ENCODE data around the gene SHISAL1. TPM values are rescaled to one million over a fixed set of nuclear protein-coding genes. Genes with fewer than 3 reads are reported as not detected.

SHISAL1 gene
- total RNA-seq, 2 experiments from 2014 or later = not detected

GRCh38 chr22:44218071-44218470 is 94.7 kb downstream of the SHISAL1 start:
- Mint-ChIP-seq H3K27ac (no peak overlapping the region), H3K9me3 (no peaks in the 10 kb centered on the region), H3K4me3 (no peak overlapping the region), H3K4me1 (ENCODE audit: low read depth) (no peaks in the 10 kb centered on the region), H3K27me3 (no peaks in the 10 kb centered on the region), H3K36me3 (ENCODE audit: low read depth) (no peaks in the 10 kb centered on the region)
- H3K27me3 ChIP-seq (ENCODE audit: control insufficient read depth in 1 of 2, insufficient read depth in 2 of 2, low read length in 2 of 2) = no peaks in the 10 kb centered on the region
- DNase-seq = no peak
- H3K4me1 ChIP-seq (ENCODE audit: insufficient read depth, low read length) = no peaks in the 10 kb centered on the region
- ChIA-PET POLR2A (no interaction called here), CTCF (no interaction called here)
- no peak overlapping the region for H3K4me3 ChIP-seq (ENCODE audit: low read length)
- no peaks in the 10 kb centered on the region for H3K36me3 ChIP-seq (ENCODE audit: insufficient read depth, low read length)
- H3K27ac ChIP-seq (ENCODE audit: low read depth in 1 of 2, low read length in 2 of 2) = no peak overlapping the region
- intact Hi-C loops (cut with DNase I, micrococcal nuclease) = loop anchor here in 1 of 2 experiments (5.0 kb wide), 1 partner anchor 96 kb away; no protein-coding TSS in a partner anchor
- no peak for TF ChIP-seq CTCF (IDR thresholded peaks at IDR 0.05)
- no peak for ATAC-seq (ENCODE audit: poor library complexity)
- peaks cover 0 to 25% of the 10 kb centered on the region in 2 experiments for H3K9me3 ChIP-seq (ENCODE audit: control insufficient read depth in 1 of 2, insufficient read depth in 1 of 2, low read length in 2 of 2)

GRCh38 chr22:44217346-44217745 is 95.4 kb downstream of the SHISAL1 start:
- POLR2A ChIA-PET = no interaction called here
- no peaks in the 10 kb centered on the region for H3K4me1 Mint-ChIP-seq (ENCODE audit: low read depth)

GRCh38 chr22:44215287-44215686 is 97.5 kb downstream of the SHISAL1 start:
- DNase-seq = no peak
- Mint-ChIP-seq H3K9me3 (no peaks in the 10 kb centered on the region), H3K36me3 (ENCODE audit: low read depth) (peaks cover 12% of the 10 kb centered on the region), H3K4me1 (ENCODE audit: low read depth) (no peaks in the 10 kb centered on the region), H3K27me3 (no peaks in the 10 kb centered on the region), H3K4me3 (no peak overlapping the region), H3K27ac (no peak overlapping the region)
- Histone ChIP-seq H3K27ac (ENCODE audit: low read depth in 1 of 2, low read length in 2 of 2) (no peak overlapping the region), H3K4me1 (ENCODE audit: insufficient read depth, low read length) (no peaks in the 10 kb centered on the region), H3K27me3 (ENCODE audit: control insufficient read depth in 1 of 2, insufficient read depth in 2 of 2, low read length in 2 of 2) (no peaks in the 10 kb centered on the region), H3K9me3 (ENCODE audit: control insufficient read depth in 1 of 2, insufficient read depth in 1 of 2, low read length in 2 of 2) (peaks cover 0 to 25% of the 10 kb centered on the region in 2 experiments), H3K36me3 (ENCODE audit: insufficient read depth, low read length) (no peaks in the 10 kb centered on the region), H3K4me3 (ENCODE audit: low read length) (no peak overlapping the region)
- intact Hi-C loops (cut with DNase I, micrococcal nuclease) = loop anchor here in 1 of 2 experiments (5.0 kb wide), 1 partner anchor 93 kb away; no protein-coding TSS in a partner anchor
- POLR2A ChIA-PET = no interaction called here
- CTCF ChIA-PET = no interaction called here
- no peak for TF ChIP-seq CTCF (IDR thresholded peaks at IDR 0.05)
- ATAC-seq (ENCODE audit: poor library complexity) = no peak

More at GRCh38 chr22:44217346-44217745, 95.4 kb downstream of the SHISAL1 start:
- Histone ChIP-seq H3K4me1 (ENCODE audit: insufficient read depth, low read length) (no peaks in the 10 kb centered on the region), H3K9me3 (ENCODE audit: control insufficient read depth in 1 of 2, insufficient read depth in 1 of 2, low read length in 2 of 2) (peaks cover 0 to 25% of the 10 kb centered on the region in 2 experiments), H3K4me3 (ENCODE audit: low read length) (no peak overlapping the region), H3K27me3 (ENCODE audit: control insufficient read depth in 1 of 2, insufficient read depth in 2 of 2, low read length in 2 of 2) (no peaks in the 10 kb centered on the region), H3K27ac (ENCODE audit: low read depth in 1 of 2, low read length in 2 of 2) (no peak overlapping the region), H3K36me3 (ENCODE audit: insufficient read depth, low read length) (no peaks in the 10 kb centered on the region)
- no peak for DNase-seq
- no peak overlapping the region for H3K4me3 Mint-ChIP-seq
- no peak overlapping the region for H3K27ac Mint-ChIP-seq
- no peaks in the 10 kb centered on the region for H3K27me3 Mint-ChIP-seq
- H3K9me3 Mint-ChIP-seq = no peaks in the 10 kb centered on the region
- no peak for TF ChIP-seq CTCF (IDR thresholded peaks at IDR 0.05)
- ATAC-seq (ENCODE audit: poor library complexity) = no peak
- H3K36me3 Mint-ChIP-seq (ENCODE audit: low read depth) = no peaks in the 10 kb centered on the region
- intact Hi-C loops (cut with DNase I, micrococcal nuclease) = loop anchor here in 1 of 2 experiments (5.0 kb wide), 1 partner anchor 95 kb away; no protein-coding TSS in a partner anchor
- CTCF ChIA-PET = no interaction called here
